HepG2 (cell line): ENCODE measurements around the gene CHID1. TPM values are rescaled to one million over a fixed set of nuclear protein-coding genes. Genes with fewer than 3 reads are reported as not detected.

Experiments used
- CSRNP2 ChIP-seq: sonication (generic); formaldehyde crosslinking; conservative IDR thresholded peaks from 2 replicates; pipeline ENCODE4 v1.8.0; 2022; ENCODE audit warnings: low read depth, missing genetic modification reagents
- DNMT3B ChIP-seq: conservative IDR thresholded peaks from 2 replicates; pipeline ENCODE4 v1.6.1; 2016; ENCODE audit warnings: missing biosample characterization, control low read depth
- EED ChIP-seq: sonication (generic); formaldehyde crosslinking; IDR thresholded peaks from 2 replicates; pipeline ENCODE4 v1.5.0; 2020; ENCODE audit warnings: mild to moderate bottlenecking, missing genetic modification reagents
- ELF4 ChIP-seq: sonication (generic); formaldehyde crosslinking; IDR thresholded peaks from 2 replicates; pipeline ENCODE4 v1.5.0; 2020; ENCODE audit warnings: missing genetic modification reagents, mild to moderate bottlenecking, moderate library complexity, borderline replicate concordance
- FIP1L1 ChIP-seq: fragments of 200-400 bp; formaldehyde crosslinking; IDR thresholded peaks from 2 replicates; pipeline ENCODE4 v1.6.1; 2018; ENCODE audit warnings: low read depth, mild to moderate bottlenecking, low read length, moderate library complexity, borderline replicate concordance; ENCODE audit not compliant: insufficient read depth
- GABPA ChIP-seq, 2 experiments: IDR thresholded peaks; 2 replicates each; pipeline ENCODE4 v1.6.1; 2011 to 2016; ENCODE audit warnings: low read depth in 2 of 2, low read length in 1 of 2, missing biosample characterization in 1 of 2, missing genetic modification characterization in 1 of 2
- KDM4B ChIP-seq: sonication (generic); formaldehyde crosslinking; IDR thresholded peaks from 2 replicates; pipeline ENCODE4 v1.4.0; 2020; ENCODE audit warnings: missing genetic modification reagents
- MIER3 ChIP-seq: IDR thresholded peaks from 2 replicates; pipeline ENCODE4 v1.6.1; 2016; ENCODE audit warnings: missing compliant biosample characterization, borderline replicate concordance
- MXI1 ChIP-seq: IDR thresholded peaks from 3 replicates; pipeline ENCODE4 v1.6.1; 2012; ENCODE audit warnings: low read depth, low read length, inconsistent platforms, borderline replicate concordance
- MYNN ChIP-seq: sonication (generic); formaldehyde crosslinking; IDR thresholded peaks from 2 replicates; pipeline ENCODE4 v1.4.0; 2020; ENCODE audit warnings: mild to moderate bottlenecking, low read depth, missing genetic modification reagents
- NCOA1 ChIP-seq: sonication (generic); formaldehyde crosslinking; IDR thresholded peaks from 2 replicates; pipeline ENCODE4 v1.9.0; 2021; ENCODE audit warnings: missing genetic modification reagents
- NFATC3 ChIP-seq: sonication (generic); formaldehyde crosslinking; IDR thresholded peaks from 2 replicates; pipeline ENCODE4 v1.5.1; 2020; ENCODE audit warnings: mild to moderate bottlenecking, missing genetic modification reagents
- NKX3-1 ChIP-seq: sonication (generic); formaldehyde crosslinking; IDR thresholded peaks from 2 replicates; pipeline ENCODE4 v1.5.0; 2020; ENCODE audit warnings: missing genetic modification reagents
- NR2C2 ChIP-seq: sonication (generic); formaldehyde crosslinking; IDR thresholded peaks from 2 replicates; pipeline ENCODE4 v1.4.0; 2020; ENCODE audit warnings: missing genetic modification reagents, mild to moderate bottlenecking, moderate library complexity, borderline replicate concordance
- NR2F2 ChIP-seq: IDR thresholded peaks from 2 replicates; pipeline ENCODE4 v1.6.1; 2012; ENCODE audit warnings: low read depth, inconsistent platforms, borderline replicate concordance
- PHF8 ChIP-seq: sonication (generic); formaldehyde crosslinking; IDR thresholded peaks from 2 replicates; pipeline ENCODE4 v1.5.0; 2020; ENCODE audit warnings: missing genetic modification reagents
- SMAD9 ChIP-seq: sonication (generic); formaldehyde crosslinking; IDR thresholded peaks from 2 replicates; pipeline ENCODE4 v1.5.1; 2020; ENCODE audit warnings: mild to moderate bottlenecking, missing genetic modification reagents
- TFE3 ChIP-seq: IDR thresholded peaks from 2 replicates; pipeline ENCODE4 v1.6.1; 2016
- U2AF2 ChIP-seq: fragments of 200-400 bp; formaldehyde crosslinking; IDR thresholded peaks from 2 replicates; pipeline ENCODE4 v1.6.1; 2017; ENCODE audit warnings: low read depth, mild to moderate bottlenecking, low read length
- ZBTB26 ChIP-seq: IDR thresholded peaks from 2 replicates; pipeline ENCODE4 v1.6.1; 2016; ENCODE audit warnings: missing compliant biosample characterization, missing genetic modification reagents, borderline replicate concordance
- ZNF12 ChIP-seq: sonication (generic); formaldehyde crosslinking; IDR thresholded peaks from 2 replicates; pipeline ENCODE4 v1.5.0; 2020; ENCODE audit warnings: missing genetic modification reagents
- ZNF264 ChIP-seq: sonication (generic); formaldehyde crosslinking; IDR thresholded peaks from 2 replicates; pipeline ENCODE4 v1.4.0; 2020; ENCODE audit warnings: missing genetic modification reagents
- ZNF670 ChIP-seq: sonication (generic); formaldehyde crosslinking; IDR thresholded peaks from 2 replicates; pipeline ENCODE4 v1.8.0; 2022; ENCODE audit warnings: mild to moderate bottlenecking, missing genetic modification reagents, borderline replicate concordance
- ZNF691 ChIP-seq: sonication (generic); formaldehyde crosslinking; IDR thresholded peaks from 2 replicates; pipeline ENCODE4 v1.4.0; 2020; ENCODE audit warnings: missing genetic modification reagents, low read depth, mild to moderate bottlenecking, borderline replicate concordance
- ZNF775 ChIP-seq: sonication (generic); formaldehyde crosslinking; IDR thresholded peaks from 2 replicates; pipeline ENCODE4 v1.4.0; 2020; ENCODE audit warnings: missing genetic modification reagents, mild to moderate bottlenecking, moderate library complexity, borderline replicate concordance
- polyA plus RNA-seq, 8 experiments: library from polyadenylated mRNA; depleted of rRNA in 3 of 8; stranded (reverse) in 7 of 8; unstranded in 1 of 8; fragments of >200 nt; fragmentation: Illumina TruSeq in 4 of 8; extraction: Trizol in 4 of 8; gene quantifications; 2 replicates each; pipeline versions ENCODE4 v1.2.1 to v1.2.3, GENCODE V29; 2011 to 2016; ENCODE audit warnings: low read depth in 4 of 8, missing spikeins in 1 of 8, mixed read lengths in 1 of 8; ENCODE audit not compliant: insufficient read depth in 1 of 8
- total RNA-seq, 5 experiments: library from RNA; depleted of rRNA; stranded (reverse); fragments of >200 nt; fragmentation: Illumina TruSeq; extraction: Trizol; gene quantifications; 2 replicates each; pipeline ENCODE4 v1.2.3, GENCODE V29; 2016; ENCODE audit warnings: low read depth in 1 of 5

Gene CHID1
- total and polyA plus RNA-seq, 2 of the 13 experiments (the other 11 are each of a cell fraction or from before 2014, with no cell fraction given): 65.1 to 93.6 TPM

- TF ChIP-seq ZNF12 (CRISPR knock-in tag): no peak
- TF ChIP-seq MXI1: peak; percentile 52; the same call in 1 of the 3 replicates
- TF ChIP-seq NFATC3 (CRISPR knock-in tag): no peak
- no peak for TF ChIP-seq U2AF2
- no peak for TF ChIP-seq ZNF775 (CRISPR knock-in tag)
- TF ChIP-seq ZNF691 (CRISPR knock-in tag): no peak
- TF ChIP-seq EED: 0 out of 2 replicates have a peak, but pooled peaks have one; percentile 72
- TF ChIP-seq SMAD9: no peak
- no peak for TF ChIP-seq NR2F2
- TF ChIP-seq PHF8 (CRISPR knock-in tag): peak; percentile 51; the same call in 1 of the 2 replicates
- no peak for TF ChIP-seq CSRNP2 (CRISPR knock-in tag)
- TF ChIP-seq MYNN (CRISPR knock-in tag): no peak
- no peak for TF ChIP-seq TFE3 (CRISPR knock-in tag)
- no peak for TF ChIP-seq DNMT3B (CRISPR knock-in tag)
- 0 out of 2 replicates have a peak, but pooled peaks have one; percentile 8 for TF ChIP-seq NR2C2 (CRISPR knock-in tag)
- no peak for TF ChIP-seq MIER3 (CRISPR knock-in tag)
- TF ChIP-seq GABPA (IDR thresholded peaks at IDR 0.05; ENCODE audit: low read depth, low read length): no peak
- no peak for TF ChIP-seq GABPA (CRISPR knock-in tag; IDR thresholded peaks at IDR 0.05; ENCODE audit: low read depth)
- TF ChIP-seq ZBTB26 (CRISPR knock-in tag): no peak
- TF ChIP-seq FIP1L1: no peak
- TF ChIP-seq ZNF264: no peak
- TF ChIP-seq ELF4: no peak
- peak; percentile 38; the same call in 1 of the 2 replicates for TF ChIP-seq ZNF670 (CRISPR knock-in tag)
- TF ChIP-seq NCOA1 (CRISPR knock-in tag): 0 out of 2 replicates have a peak, but pooled peaks have one; percentile 22
- TF ChIP-seq KDM4B (CRISPR knock-in tag): no peak
- no peak for TF ChIP-seq NKX3-1 (CRISPR knock-in tag)
These were observed 80.1 kb downstream of the CHID1 start (continued) for GRCh38 chr11:830295-831117.
